ENCODE measurements around the gene DKKL1.

DKKL1 gene

GRCh38 chr19:49387936-49388372 lies 24.3 kb downstream of the DKKL1 start, which contains the start of gene KASH5:
KASH5 (plus strand) TSS chr19:49388249; CDS start chr19:49390884, 2,635 bp downstream.
- Histone ChIP-seq H2AFZ (ENCODE audit: low read length, unreplicated experiment) (no peak within 1 kb of the TSS), H3K27me3 (ENCODE audit: insufficient read depth, low read length) (no peaks in the 10 kb centered on the region), H3K36me3 (ENCODE audit: insufficient read depth, low read length) (no peaks in the 10 kb centered on the region), H3K4me3 (ENCODE audit: low read depth, low read length) (no peak within 1 kb of the TSS), H3K4me1 (ENCODE audit: control insufficient read depth, insufficient read depth, low read length, unreplicated experiment) (no peaks in the 10 kb centered on the region), H3K27ac (ENCODE audit: low read depth, low read length) (no peak within 1 kb of the TSS), H3K79me2 (ENCODE audit: control insufficient read depth, insufficient read depth, low read length, unreplicated experiment) (no peaks in the 10 kb centered on the region)

- Histone ChIP-seq H3K36me3 (ENCODE audit: insufficient read depth, low read length) (no peaks in the 10 kb centered on the region), H3K4me3 (ENCODE audit: low read depth, low read length) (no peak overlapping the region), H3K27ac (ENCODE audit: low read depth, low read length) (no peak overlapping the region), H2AFZ (ENCODE audit: low read length, unreplicated experiment) (no peak overlapping the region), H3K79me2 (ENCODE audit: control insufficient read depth, insufficient read depth, low read length, unreplicated experiment) (no peaks in the 10 kb centered on the region), H3K27me3 (ENCODE audit: insufficient read depth, low read length) (no peaks in the 10 kb centered on the region), H3K4me1 (ENCODE audit: control insufficient read depth, insufficient read depth, low read length, unreplicated experiment) (no peaks in the 10 kb centered on the region)
Observed at GRCh38 chr19:49389406-49389805, 25.7 kb downstream of the DKKL1 start.

GRCh38 chr19:49390131-49390928 lies 26.7 kb downstream of the DKKL1 start:
- Histone ChIP-seq H3K27me3 (ENCODE audit: insufficient read depth, low read length) (no peaks in the 10 kb centered on the region), H3K79me2 (ENCODE audit: control insufficient read depth, insufficient read depth, low read length, unreplicated experiment) (no peaks in the 10 kb centered on the region), H3K36me3 (ENCODE audit: insufficient read depth, low read length) (no peaks in the 10 kb centered on the region), H3K27ac (ENCODE audit: low read depth, low read length) (no peak overlapping the region), H3K4me3 (ENCODE audit: low read depth, low read length) (no peak overlapping the region), H3K4me1 (ENCODE audit: control insufficient read depth, insufficient read depth, low read length, unreplicated experiment) (no peaks in the 10 kb centered on the region), H2AFZ (ENCODE audit: low read length, unreplicated experiment) (no peak overlapping the region)

- no peak overlapping the region for H2AFZ ChIP-seq (ENCODE audit: low read length, unreplicated experiment)
- H3K27me3 ChIP-seq (ENCODE audit: insufficient read depth, low read length): no peaks in the 10 kb centered on the region
- no peaks in the 10 kb centered on the region for H3K36me3 ChIP-seq (ENCODE audit: insufficient read depth, low read length)
- no peak overlapping the region for H3K4me3 ChIP-seq (ENCODE audit: low read depth, low read length)
- H3K4me1 ChIP-seq (ENCODE audit: control insufficient read depth, insufficient read depth, low read length, unreplicated experiment): no peaks in the 10 kb centered on the region
- no peaks in the 10 kb centered on the region for H3K79me2 ChIP-seq (ENCODE audit: control insufficient read depth, insufficient read depth, low read length, unreplicated experiment)
- no peak overlapping the region for H3K27ac ChIP-seq (ENCODE audit: low read depth, low read length)
Observed at GRCh38 chr19:49390929-49391359, 27.3 kb downstream of the DKKL1 start.

GRCh38 chr19:49391581-49392399 lies 28.1 kb downstream of the DKKL1 start:
- H3K79me2 ChIP-seq (ENCODE audit: control insufficient read depth, insufficient read depth, low read length, unreplicated experiment): no peaks in the 10 kb centered on the region
- H3K27me3 ChIP-seq (ENCODE audit: insufficient read depth, low read length): no peaks in the 10 kb centered on the region
- no peaks in the 10 kb centered on the region for H3K4me1 ChIP-seq (ENCODE audit: control insufficient read depth, insufficient read depth, low read length, unreplicated experiment)
- H3K36me3 ChIP-seq (ENCODE audit: insufficient read depth, low read length): no peaks in the 10 kb centered on the region
- no peak overlapping the region for H2AFZ ChIP-seq (ENCODE audit: low read length, unreplicated experiment)
- H3K27ac ChIP-seq (ENCODE audit: low read depth, low read length): no peak overlapping the region
- H3K4me3 ChIP-seq (ENCODE audit: low read depth, low read length): no peak overlapping the region

GRCh38 chr19:49393881-49394280 lies 30.2 kb downstream of the DKKL1 start:
- Histone ChIP-seq H3K36me3 (ENCODE audit: insufficient read depth, low read length) (no peaks in the 10 kb centered on the region), H2AFZ (ENCODE audit: low read length, unreplicated experiment) (no peak overlapping the region), H3K4me1 (ENCODE audit: control insufficient read depth, insufficient read depth, low read length, unreplicated experiment) (no peaks in the 10 kb centered on the region), H3K27ac (ENCODE audit: low read depth, low read length) (no peak overlapping the region), H3K27me3 (ENCODE audit: insufficient read depth, low read length) (no peaks in the 10 kb centered on the region), H3K4me3 (ENCODE audit: low read depth, low read length) (no peak overlapping the region), H3K79me2 (ENCODE audit: control insufficient read depth, insufficient read depth, low read length, unreplicated experiment) (no peaks in the 10 kb centered on the region)

- H3K4me1 ChIP-seq (ENCODE audit: control insufficient read depth, insufficient read depth, low read length, unreplicated experiment): no peaks in the 10 kb centered on the region
- H3K36me3 ChIP-seq (ENCODE audit: insufficient read depth, low read length): no peaks in the 10 kb centered on the region
- no peaks in the 10 kb centered on the region for H3K27me3 ChIP-seq (ENCODE audit: insufficient read depth, low read length)
- H3K27ac ChIP-seq (ENCODE audit: low read depth, low read length): no peak overlapping the region
- H3K4me3 ChIP-seq (ENCODE audit: low read depth, low read length): no peak overlapping the region
- H3K79me2 ChIP-seq (ENCODE audit: control insufficient read depth, insufficient read depth, low read length, unreplicated experiment): no peaks in the 10 kb centered on the region
- no peak overlapping the region for H2AFZ ChIP-seq (ENCODE audit: low read length, unreplicated experiment)
Observed at GRCh38 chr19:49395581-49396407, 32.1 kb downstream of the DKKL1 start.

- Histone ChIP-seq H3K27ac (ENCODE audit: low read depth, low read length) (no peak overlapping the region), H3K79me2 (ENCODE audit: control insufficient read depth, insufficient read depth, low read length, unreplicated experiment) (no peaks in the 10 kb centered on the region)
Observed at GRCh38 chr19:49396738-49397505, 33.2 kb downstream of the DKKL1 start.

GRCh38 chr19:49398001-49398615 lies 34.4 kb downstream of the DKKL1 start:
- no peaks in the 10 kb centered on the region for H3K79me2 ChIP-seq (ENCODE audit: control insufficient read depth, insufficient read depth, low read length, unreplicated experiment)
- H3K27ac ChIP-seq (ENCODE audit: low read depth, low read length): no peak overlapping the region
- H2AFZ ChIP-seq (ENCODE audit: low read length, unreplicated experiment): no peak overlapping the region
- no peaks in the 10 kb centered on the region for H3K36me3 ChIP-seq (ENCODE audit: insufficient read depth, low read length)
- no peaks in the 10 kb centered on the region for H3K4me1 ChIP-seq (ENCODE audit: control insufficient read depth, insufficient read depth, low read length, unreplicated experiment)
- H3K27me3 ChIP-seq (ENCODE audit: insufficient read depth, low read length): no peaks in the 10 kb centered on the region
- H3K4me3 ChIP-seq (ENCODE audit: low read depth, low read length): no peak overlapping the region

More at GRCh38 chr19:49396738-49397505, 33.2 kb downstream of the DKKL1 start:
- H3K36me3 ChIP-seq (ENCODE audit: insufficient read depth, low read length): no peaks in the 10 kb centered on the region
- H2AFZ ChIP-seq (ENCODE audit: low read length, unreplicated experiment): no peak overlapping the region
- H3K4me1 ChIP-seq (ENCODE audit: control insufficient read depth, insufficient read depth, low read length, unreplicated experiment): no peaks in the 10 kb centered on the region
- H3K4me3 ChIP-seq (ENCODE audit: low read depth, low read length): no peak overlapping the region
- no peaks in the 10 kb centered on the region for H3K27me3 ChIP-seq (ENCODE audit: insufficient read depth, low read length)

All from ACC112 (cell line).